ENCODE data around the gene UBE2J1.
A peak's percentile ranks its signal among the peaks of the same experiment; 100 is the strongest.
"Not testable (repeated sequence)": the region's sequence is repeated elsewhere in the genome, so short reads cannot be mapped to it uniquely, and the experiment has no call there.

UBE2J1 gene, protein sequence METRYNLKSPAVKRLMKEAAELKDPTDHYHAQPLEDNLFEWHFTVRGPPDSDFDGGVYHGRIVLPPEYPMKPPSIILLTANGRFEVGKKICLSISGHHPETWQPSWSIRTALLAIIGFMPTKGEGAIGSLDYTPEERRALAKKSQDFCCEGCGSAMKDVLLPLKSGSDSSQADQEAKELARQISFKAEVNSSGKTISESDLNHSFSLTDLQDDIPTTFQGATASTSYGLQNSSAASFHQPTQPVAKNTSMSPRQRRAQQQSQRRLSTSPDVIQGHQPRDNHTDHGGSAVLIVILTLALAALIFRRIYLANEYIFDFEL

DNA sequence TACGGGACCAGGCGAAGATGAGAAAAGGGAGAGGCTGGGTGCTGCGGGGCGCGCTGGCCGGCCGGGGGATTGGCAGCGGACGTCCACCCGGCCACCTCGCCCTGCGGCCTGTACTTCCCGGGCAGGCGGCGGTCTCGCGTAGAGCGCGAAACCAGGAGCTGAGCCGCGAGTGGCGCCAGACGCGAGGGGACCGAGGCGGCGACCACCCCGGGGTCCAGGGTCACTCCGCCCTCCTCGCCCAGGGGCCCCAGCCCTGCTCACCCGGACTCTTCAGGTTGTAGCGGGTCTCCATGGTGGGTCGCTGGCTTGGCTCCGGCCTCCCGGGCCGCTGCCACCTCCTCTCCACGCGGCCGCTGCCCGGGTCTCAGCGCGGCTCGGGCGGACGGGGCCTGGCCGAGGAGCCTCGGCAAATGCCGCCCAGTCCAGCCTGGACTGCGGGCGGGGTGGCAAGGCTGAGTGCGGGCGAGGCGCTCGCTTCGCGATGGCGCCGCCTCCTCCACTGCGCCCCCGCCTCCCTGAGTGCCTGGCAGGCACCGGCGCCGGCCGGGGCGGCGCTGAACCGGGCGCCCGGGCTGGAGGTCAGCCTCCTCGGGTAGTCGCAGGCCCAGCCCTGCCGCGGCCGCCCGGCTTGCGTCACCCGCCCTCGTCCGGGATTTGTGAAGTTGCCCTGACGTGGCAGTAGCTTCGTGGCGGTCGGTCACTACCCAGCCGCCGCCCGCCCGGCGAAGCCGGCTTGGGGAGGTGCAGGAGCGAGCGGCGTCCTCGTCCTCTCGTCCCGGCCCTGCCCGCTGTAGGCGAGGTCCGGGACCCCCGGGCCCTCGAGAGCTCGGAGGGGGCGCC is at the start of gene UBE2J1:
TSS of gene UBE2J1 (minus strand) at position 445 of the 840 bp plus-strand sequence. CDS start at position 292, 153 bp downstream.
- TF ChIP-seq GATA1 (IDR thresholded peaks at IDR 0.05; ENCODE audit: low read depth, low read length) (no peak), POLR2A (IDR thresholded peaks at IDR 0.05; ENCODE audit: low read length) (peak; percentile 95)
- peak; percentile 92 to 95 for DNase-seq

DNA sequence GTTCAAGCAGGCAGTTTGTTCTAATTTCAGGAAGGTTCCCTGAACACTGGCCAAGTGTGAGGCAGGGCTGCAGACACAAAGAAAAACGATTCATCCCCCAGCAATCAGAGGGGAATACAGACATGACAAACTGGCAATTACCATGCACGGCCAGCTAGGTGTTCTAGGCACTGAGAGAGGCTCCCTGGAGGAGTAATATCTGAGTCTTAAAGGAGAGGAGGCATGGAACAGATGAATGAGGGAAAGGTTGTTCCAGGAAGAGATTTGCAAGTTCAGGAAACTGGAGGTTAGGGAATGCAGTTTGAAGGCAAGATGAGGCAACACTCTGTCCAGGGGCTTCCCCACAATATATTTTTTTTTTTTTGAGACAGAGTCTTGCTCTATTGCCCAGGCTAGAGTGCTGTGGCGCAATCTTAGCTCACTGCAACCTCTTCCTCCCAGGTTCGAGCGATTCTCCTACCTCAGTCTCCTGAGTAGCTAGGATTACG is 48.4 kb upstream of the UBE2J1 start:
- TF ChIP-seq GATA1 (IDR thresholded peaks at IDR 0.05; ENCODE audit: low read depth, low read length) (no peak), POLR2A (IDR thresholded peaks at IDR 0.05; ENCODE audit: low read length) (no peak)
- DNase-seq, result no peak

DNA sequence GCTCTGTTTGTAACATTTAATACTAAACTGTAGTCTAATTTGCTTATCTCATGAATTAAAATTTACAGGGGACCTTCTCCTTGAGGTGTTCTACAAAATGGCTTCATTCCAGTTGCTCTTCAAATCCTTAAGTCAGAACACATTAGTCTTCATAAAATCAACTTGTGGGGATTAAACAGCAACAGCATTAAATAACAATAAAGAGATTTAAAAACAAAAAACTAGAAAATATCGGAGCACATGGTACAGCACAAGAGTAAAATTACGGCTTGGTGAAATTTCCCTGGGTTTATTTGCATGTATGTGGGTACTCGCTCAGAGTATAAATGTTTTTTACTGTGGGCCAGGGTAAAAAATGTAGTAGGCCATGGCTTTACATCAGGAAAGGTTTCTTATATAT is 47.5 kb upstream of the UBE2J1 start:
- TF ChIP-seq GATA1 (IDR thresholded peaks at IDR 0.05; ENCODE audit: low read depth, low read length) (no peak), POLR2A (IDR thresholded peaks at IDR 0.05; ENCODE audit: low read length) (no peak)
- DNase-seq, result no peak

DNA sequence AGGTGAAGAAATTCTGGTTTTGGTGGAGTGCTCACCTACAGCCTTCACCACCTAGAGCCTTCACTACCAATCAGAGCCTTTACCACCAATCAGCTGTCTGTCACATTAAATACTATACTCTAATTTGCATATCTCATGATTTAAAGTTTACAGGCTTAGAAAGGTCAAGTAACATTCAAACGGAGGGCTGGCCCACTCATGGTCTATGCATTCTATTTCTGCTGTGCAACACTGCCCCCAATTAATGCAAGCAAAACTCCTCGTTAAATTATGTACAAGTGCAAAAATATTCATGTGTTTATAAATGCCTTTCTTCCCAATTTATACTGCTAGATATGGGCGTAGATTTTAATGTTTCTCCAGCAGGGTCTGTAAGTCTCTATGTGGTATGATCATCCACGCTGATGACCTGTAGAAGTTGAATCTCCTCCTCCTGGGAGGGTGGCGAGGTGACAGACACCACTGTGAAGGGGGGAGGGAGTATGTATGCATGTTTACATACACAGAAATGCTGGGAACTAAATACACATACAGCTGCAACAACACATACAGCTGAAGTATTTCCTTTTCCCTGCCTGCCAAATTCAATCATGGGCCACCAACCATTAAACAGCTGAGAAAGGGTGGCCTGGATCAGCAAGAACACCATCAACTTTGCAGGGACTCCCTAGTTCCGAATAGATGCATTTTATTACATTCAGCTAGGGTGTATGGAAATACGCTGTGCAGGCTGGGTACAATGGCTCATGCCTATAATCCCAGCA is 46.4 kb upstream of the UBE2J1 start:
- no peak for DNase-seq
- TF ChIP-seq GATA1 (IDR thresholded peaks at IDR 0.05; ENCODE audit: low read depth, low read length), result no peak
- TF ChIP-seq POLR2A (IDR thresholded peaks at IDR 0.05; ENCODE audit: low read length), result no peak

DNA sequence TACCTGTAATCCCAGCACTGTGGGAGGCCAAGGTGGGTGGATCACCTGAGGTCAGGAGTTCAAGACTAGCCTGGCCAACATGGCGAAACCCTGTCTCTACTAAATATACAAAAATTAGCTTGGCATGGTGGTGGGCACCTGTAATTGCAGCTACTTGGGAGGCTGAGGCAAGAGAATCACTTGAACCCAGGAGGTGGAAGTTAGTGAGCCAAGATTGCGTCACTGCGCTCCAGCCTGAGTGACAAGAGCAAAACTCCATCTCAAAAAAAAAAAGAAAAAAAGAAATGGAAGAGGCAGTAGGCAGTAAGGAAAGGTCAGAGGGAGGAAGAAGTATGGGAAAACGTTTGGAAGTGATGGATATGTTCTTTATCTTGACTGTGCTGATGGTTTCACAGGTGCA is 45.4 kb upstream of the UBE2J1 start:
- DNase-seq, result not testable (repeated sequence)

DNA sequence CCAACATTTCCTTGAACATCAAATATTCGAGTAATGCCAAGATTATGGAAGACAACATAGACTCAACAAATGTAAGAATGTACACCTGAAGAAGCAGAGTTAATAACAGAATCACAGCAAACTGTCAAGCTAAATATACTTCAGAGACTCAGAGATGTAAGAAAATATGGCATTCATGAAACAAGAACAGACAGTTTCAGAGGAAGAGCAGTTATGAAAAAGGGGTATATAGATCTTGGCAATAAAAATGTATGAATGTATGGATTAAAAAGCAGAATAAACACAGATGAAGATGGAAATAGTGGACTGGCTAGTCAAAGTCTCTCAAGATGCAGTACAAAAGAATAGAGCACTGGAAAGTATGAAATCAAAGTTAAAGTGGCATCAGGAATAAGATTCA is 41.1 kb upstream of the UBE2J1 start:
- no peak for TF ChIP-seq GATA1 (IDR thresholded peaks at IDR 0.05; ENCODE audit: low read depth, low read length)
- no peak for TF ChIP-seq POLR2A (IDR thresholded peaks at IDR 0.05; ENCODE audit: low read length)
- DNase-seq, result no peak

DNA sequence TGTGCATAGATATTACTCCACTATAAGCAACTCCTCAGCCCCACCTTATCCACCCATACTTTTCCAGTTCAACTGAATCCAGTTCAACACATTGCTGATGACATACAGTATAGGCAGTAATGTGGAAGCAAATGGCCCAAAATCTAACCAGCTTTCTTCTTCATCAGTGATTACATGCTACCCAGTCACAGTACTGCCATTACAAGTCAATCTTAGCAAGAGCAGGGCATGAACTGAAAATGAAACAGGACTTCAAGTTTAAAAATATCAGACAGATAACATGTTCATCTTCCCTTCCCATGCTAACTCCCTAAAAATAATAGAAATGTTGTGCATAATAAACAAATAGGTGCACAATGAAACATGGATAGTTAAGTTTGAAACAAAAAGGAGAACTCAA is 40.3 kb upstream of the UBE2J1 start:
- no peak for DNase-seq
- TF ChIP-seq GATA1 (IDR thresholded peaks at IDR 0.05; ENCODE audit: low read depth, low read length), result no peak
- no peak for TF ChIP-seq POLR2A (IDR thresholded peaks at IDR 0.05; ENCODE audit: low read length)

GRCh38 chr6:89388846-89389245 is 36.3 kb upstream of the UBE2J1 start:
- DNase-seq, result no peak
- TF ChIP-seq POLR2A (IDR thresholded peaks at IDR 0.05; ENCODE audit: low read length), result no peak
- no peak for TF ChIP-seq GATA1 (IDR thresholded peaks at IDR 0.05; ENCODE audit: low read depth, low read length)

DNA sequence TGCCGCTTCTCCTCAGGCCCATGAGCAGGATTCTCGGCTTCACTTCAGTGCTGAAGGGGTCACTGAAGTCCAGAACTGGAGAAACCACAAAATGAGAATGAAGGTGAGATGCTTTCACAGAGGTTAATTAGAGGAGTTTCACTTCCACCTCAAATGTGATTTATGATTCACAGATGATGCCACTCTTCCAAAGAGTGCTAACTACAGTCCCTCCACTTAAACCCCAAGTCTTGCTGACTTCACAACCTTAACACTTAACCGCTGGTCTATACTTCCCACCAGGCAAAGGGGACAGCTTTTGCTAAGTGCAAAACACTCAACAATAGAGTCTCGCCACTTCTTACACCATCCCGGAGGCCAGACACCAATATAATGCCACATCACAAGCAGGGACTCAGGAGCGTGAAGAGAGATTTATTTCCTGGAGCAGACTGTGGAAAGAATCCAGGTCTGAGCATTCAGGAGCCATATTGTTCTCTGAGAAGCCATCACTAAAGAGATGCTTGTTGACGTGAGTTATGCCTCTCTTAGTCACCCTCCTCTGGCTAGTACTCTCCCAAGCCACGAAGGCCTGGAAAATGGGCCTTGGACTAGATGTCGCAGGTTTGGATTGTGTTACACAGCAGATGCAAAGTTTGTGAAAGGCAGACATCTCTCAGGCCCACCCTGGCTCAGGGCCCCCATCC is 35.1 kb upstream of the UBE2J1 start:
- TF ChIP-seq GATA1 (IDR thresholded peaks at IDR 0.05; ENCODE audit: low read depth, low read length), result no peak
- no peak for DNase-seq

- no peak for DNase-seq
- TF ChIP-seq GATA1 (IDR thresholded peaks at IDR 0.05; ENCODE audit: low read depth, low read length), result no peak
- no peak for TF ChIP-seq POLR2A (IDR thresholded peaks at IDR 0.05; ENCODE audit: low read length)
These were observed 34.5 kb upstream of the UBE2J1 start for GRCh38 chr6:89386917-89387491.

- TF ChIP-seq GATA1 (IDR thresholded peaks at IDR 0.05; ENCODE audit: low read depth, low read length) (no peak), POLR2A (IDR thresholded peaks at IDR 0.05; ENCODE audit: low read length) (no peak)
- DNase-seq, result no peak
These were observed 33.3 kb upstream of the UBE2J1 start for GRCh38 chr6:89385846-89386245.

GRCh38 chr6:89385156-89385667 is 32.7 kb upstream of the UBE2J1 start:
- DNase-seq, result no peak

GRCh38 chr6:89381031-89381430 is 28.5 kb upstream of the UBE2J1 start:
- TF ChIP-seq GATA1 (IDR thresholded peaks at IDR 0.05; ENCODE audit: low read depth, low read length) (no peak), POLR2A (IDR thresholded peaks at IDR 0.05; ENCODE audit: low read length) (no peak)
- DNase-seq, result no peak

More at GRCh38 chr6:89385156-89385667, 32.7 kb upstream of the UBE2J1 start:
- TF ChIP-seq GATA1 (IDR thresholded peaks at IDR 0.05; ENCODE audit: low read depth, low read length) (no peak), POLR2A (IDR thresholded peaks at IDR 0.05; ENCODE audit: low read length) (no peak)
